D721Med (cell line): ENCODE data around the gene ZBTB26.
A peak's percentile ranks its signal among the peaks of the same experiment; 100 is the strongest.

Experiments
- DNase-seq: peaks from one replicate; pipeline ENCODE4 v3.0.0; 2011; ENCODE audit warnings: low spot score; ENCODE audit not compliant: insufficient read length
- FAIRE-seq: peaks from 2 replicates; lab custom pipeline; 2011; peaks lifted over from hg19 to GRCh38; lab: Jason Lieb, UNC
- CTCF ChIP-seq: IDR thresholded peaks from 2 replicates; pipeline ENCODE4 v1.5.1; 2012; ENCODE audit warnings: mild to moderate bottlenecking, control low read depth; ENCODE audit not compliant: insufficient read depth; ENCODE audit errors: missing control alignments

ZBTB26 gene

GRCh38 chr9:122940749-122941581, 9.7 kb upstream of the ZBTB26 start, which contains the start of gene RABGAP1:
Gene RABGAP1 (plus strand): TSS chr9:122941020. CDS start chr9:122957060, 16,040 bp downstream.
- no peak for TF ChIP-seq CTCF
- no peak for FAIRE-seq
- DNase-seq, result peak; percentile 88

GRCh38 chr9:122940454-122940748, 9.1 kb upstream of the ZBTB26 start:
- DNase-seq (no peak), FAIRE-seq (no peak)
- no peak for TF ChIP-seq CTCF

GRCh38 chr9:122939601-122940000, 8.3 kb upstream of the ZBTB26 start:
- FAIRE-seq (no peak), DNase-seq (no peak)

GRCh38 chr9:122936883-122937282, 5.6 kb upstream of the ZBTB26 start:
- TF ChIP-seq CTCF, result no peak
- FAIRE-seq, result no peak

More at GRCh38 chr9:122939601-122940000, 8.3 kb upstream of the ZBTB26 start:
- no peak for TF ChIP-seq CTCF

GRCh38 chr9:122936464-122936863, 5.2 kb upstream of the ZBTB26 start:
- FAIRE-seq (no peak), DNase-seq (no peak)
- no peak for TF ChIP-seq CTCF

More at GRCh38 chr9:122936883-122937282, 5.6 kb upstream of the ZBTB26 start:
- DNase-seq, result no peak

- DNase-seq (no peak), FAIRE-seq (no peak)
- no peak for TF ChIP-seq CTCF
Measured at GRCh38 chr9:122930541-122931225, 629 bp downstream of the ZBTB26 start.

- TF ChIP-seq CTCF, result no peak
- FAIRE-seq, result no peak
- no peak for DNase-seq
Measured at GRCh38 chr9:122929796-122930354, 1.4 kb downstream of the ZBTB26 start.
